Measurements from ENCODE around the gene PRRC2C.
"Not testable (repeated sequence)": the region's sequence is repeated elsewhere in the genome, so short reads cannot be mapped to it uniquely, and the experiment has no call there.

The PRRC2C gene

DNA sequence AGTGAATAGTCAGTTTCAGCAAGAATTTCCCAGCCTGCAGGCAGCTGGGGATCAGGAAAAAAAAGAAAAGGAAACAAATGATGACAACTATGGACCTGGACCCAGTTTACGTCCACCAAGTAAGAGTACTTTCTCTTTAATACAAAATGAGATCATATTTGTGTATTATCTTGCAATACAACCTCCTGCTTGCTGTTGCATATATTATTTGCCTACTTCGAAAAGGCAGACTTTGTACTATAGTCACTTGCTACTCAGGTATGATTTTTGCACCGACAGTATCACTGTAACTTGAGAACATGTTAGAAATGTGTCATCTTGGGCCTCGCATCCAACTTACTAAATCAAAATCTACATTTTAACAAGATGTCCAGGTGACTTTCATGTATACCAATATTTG is 30.4 kb downstream of the PRRC2C start:
- TF ChIP-seq, protein P1, sequence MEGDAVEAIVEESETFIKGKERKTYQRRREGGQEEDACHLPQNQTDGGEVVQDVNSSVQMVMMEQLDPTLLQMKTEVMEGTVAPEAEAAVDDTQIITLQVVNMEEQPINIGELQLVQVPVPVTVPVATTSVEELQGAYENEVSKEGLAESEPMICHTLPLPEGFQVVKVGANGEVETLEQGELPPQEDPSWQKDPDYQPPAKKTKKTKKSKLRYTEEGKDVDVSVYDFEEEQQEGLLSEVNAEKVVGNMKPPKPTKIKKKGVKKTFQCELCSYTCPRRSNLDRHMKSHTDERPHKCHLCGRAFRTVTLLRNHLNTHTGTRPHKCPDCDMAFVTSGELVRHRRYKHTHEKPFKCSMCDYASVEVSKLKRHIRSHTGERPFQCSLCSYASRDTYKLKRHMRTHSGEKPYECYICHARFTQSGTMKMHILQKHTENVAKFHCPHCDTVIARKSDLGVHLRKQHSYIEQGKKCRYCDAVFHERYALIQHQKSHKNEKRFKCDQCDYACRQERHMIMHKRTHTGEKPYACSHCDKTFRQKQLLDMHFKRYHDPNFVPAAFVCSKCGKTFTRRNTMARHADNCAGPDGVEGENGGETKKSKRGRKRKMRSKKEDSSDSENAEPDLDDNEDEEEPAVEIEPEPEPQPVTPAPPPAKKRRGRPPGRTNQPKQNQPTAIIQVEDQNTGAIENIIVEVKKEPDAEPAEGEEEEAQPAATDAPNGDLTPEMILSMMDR (IDR thresholded peaks at IDR 0.05; ENCODE audit: low read depth, low read length) = no peak
- no peak for DNase-seq (ENCODE audit: extremely low read depth, low read depth)

DNA sequence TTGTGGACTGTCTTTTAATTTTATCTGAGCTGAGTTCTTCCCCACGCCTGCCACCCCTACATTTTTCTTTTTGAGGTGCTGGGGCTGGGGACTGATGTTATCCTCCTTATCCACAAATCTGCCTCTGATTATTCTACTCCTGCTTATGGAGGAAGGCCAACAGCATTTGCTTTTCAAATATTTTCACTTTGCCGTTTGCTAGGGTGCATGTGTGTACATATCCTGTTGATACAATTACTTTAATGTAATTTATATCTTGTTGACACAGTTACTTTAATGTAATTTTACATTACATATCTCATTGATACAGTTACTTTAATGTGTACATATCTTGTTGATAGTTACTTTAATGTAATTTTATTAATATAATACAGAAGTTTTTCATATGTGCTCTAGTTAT is 36.2 kb downstream of the PRRC2C start:
- TF ChIP-seq, protein P1 (IDR thresholded peaks at IDR 0.05; ENCODE audit: low read depth, low read length) = no peak
- no peak for DNase-seq (ENCODE audit: extremely low read depth, low read depth)

DNA sequence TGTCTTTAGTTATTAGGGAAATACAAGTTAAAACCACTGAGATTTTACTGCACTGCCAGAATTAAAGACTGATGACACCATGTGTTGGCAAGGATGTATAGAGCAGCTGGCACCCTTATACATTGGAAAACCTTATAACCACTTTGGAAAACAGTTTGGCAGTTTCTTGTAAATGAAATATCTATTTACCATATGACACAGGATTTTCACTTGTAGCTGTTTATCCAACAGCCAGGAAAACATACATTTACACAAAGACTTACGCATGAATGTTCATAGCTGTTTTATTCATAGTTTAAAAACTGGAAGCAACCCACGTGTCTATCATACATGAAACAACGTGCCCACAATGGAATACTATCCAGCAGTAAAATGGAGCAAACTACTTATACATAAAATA is 45.3 kb downstream of the PRRC2C start:
- TF ChIP-seq, protein P1 (IDR thresholded peaks at IDR 0.05; ENCODE audit: low read depth, low read length) = no peak
- DNase-seq (ENCODE audit: extremely low read depth, low read depth) = no peak

DNA sequence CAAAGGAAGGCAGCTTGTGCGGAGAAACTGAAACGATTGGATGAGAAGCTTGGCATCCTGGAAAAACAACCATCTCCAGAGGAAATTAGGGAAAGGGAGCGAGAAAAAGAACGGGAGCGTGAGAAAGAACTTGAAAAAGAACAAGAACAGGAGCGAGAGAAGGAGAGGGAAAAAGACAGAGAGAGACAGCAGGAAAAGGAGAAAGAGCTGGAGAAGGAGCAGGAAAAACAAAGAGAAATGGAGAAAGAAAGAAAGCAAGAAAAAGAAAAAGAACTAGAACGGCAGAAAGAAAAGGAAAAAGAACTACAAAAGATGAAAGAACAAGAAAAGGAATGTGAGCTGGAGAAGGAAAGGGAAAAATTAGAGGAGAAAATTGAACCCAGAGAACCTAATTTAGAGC is 47.2 kb downstream of the PRRC2C start:
- no peak for DNase-seq (ENCODE audit: extremely low read depth, low read depth)
- TF ChIP-seq, protein P1 (IDR thresholded peaks at IDR 0.05; ENCODE audit: low read depth, low read length) = no peak

DNA sequence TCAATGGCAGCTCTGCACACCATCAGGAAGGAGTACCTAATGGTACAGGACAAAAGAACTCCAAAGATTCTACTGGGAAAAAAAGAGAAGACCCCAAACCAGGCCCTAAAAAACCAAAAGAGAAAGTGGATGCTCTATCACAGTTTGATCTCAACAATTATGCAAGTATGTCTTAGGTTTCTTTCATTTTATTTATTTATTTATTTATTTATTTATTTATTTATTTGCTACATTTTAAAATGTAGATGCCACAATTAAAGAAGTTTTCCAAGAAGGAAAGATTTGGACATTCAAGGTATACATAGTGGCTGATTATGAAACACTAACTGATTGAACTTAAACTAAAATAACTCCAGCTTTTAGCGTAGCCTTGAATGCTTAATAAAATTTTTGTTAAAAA is 60.2 kb downstream of the PRRC2C start:
- TF ChIP-seq, protein P1 (IDR thresholded peaks at IDR 0.05; ENCODE audit: low read depth, low read length) = no peak
- no peak for DNase-seq (ENCODE audit: extremely low read depth, low read depth)

DNA sequence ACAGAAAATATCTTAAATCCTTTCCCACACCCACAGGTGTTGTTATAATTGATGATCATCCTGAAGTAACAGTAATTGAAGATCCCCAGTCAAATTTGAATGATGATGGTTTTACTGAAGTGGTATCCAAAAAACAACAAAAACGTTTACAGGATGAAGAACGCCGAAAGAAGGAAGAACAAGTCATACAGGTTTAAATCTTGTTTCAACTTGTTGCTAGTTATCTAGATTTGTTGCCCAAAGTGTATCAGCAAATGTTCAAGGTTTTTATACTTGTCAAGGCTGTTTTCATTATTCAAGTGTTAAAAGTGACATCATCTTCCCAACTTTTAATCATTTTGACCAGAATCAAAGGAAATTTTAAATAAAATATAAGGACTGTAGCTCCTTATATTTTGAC is 64.7 kb downstream of the PRRC2C start:
- no peak for DNase-seq (ENCODE audit: extremely low read depth, low read depth)
- TF ChIP-seq, protein P1 (IDR thresholded peaks at IDR 0.05; ENCODE audit: low read depth, low read length) = no peak

DNA sequence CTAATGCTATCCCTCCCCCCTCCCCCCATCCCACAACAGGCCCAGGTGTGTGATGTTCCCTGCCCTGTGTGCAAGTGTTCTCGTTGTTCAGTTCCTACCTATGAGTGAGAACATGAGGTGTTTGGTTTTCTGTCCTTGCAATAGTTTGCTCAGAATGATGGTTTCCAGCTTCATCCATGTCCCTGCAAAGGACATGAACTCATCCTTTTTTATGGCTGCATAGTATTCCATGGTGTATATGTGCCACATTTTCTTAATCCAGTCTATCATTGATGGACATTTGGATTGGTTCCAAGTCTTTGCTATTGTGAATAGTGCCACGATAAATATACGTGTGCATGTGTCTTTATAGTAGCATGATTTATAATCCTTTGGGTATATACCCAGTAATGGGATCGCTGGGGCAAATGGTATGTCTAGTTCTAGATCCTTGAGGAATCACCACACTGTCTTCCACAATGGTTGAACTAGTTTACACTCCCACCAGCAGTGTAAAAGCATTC is 65.3 kb downstream of the PRRC2C start:
- not testable (repeated sequence) for DNase-seq (ENCODE audit: extremely low read depth, low read depth)

DNA sequence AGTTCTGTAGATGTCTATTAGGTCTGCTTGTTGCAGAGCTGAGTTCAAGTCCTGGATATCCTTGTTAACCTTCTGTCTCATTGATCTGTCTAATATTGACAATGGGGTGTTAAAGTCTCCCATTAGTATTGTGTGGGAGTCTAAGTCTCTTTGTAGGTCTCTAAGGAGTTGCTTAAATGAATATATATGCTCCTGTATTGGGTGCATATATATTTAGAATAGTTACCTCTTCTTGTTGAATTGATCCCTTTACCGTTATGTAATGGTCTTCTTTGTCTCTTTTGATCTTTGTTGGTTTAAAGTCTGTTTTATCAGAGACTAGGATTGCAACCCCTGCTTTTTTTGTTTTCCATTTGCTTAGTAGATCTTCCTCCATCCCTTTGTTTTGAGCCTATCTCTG is 68.6 kb downstream of the PRRC2C start:
- DNase-seq (ENCODE audit: extremely low read depth, low read depth) = not testable (repeated sequence)
